ENCODE results near the gene GADL1. TPM values are rescaled to one million over a fixed set of nuclear protein-coding genes. Genes with fewer than 3 reads are reported as not detected.

Gene GADL1
- total RNA-seq, 1 experiment from 2014 or later = not detected

DNA sequence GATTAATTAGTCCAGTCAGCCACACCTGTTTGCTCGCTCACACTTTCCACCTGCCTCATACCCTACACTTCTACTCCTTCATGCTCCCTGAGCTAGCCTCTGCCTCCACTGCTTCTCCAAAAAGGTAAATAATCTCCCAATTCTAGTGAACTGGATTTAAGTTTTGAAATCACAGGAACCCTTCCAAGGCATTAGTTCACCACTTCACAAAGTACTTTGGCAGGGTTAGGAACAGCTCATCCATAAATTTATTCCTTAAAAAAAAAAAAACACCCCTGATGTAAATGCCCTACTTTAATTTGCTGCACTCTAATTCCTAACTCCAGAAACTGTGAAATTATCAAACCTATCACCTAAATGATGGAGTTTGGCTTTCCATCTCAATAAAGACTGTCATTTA lies 58.3 kb downstream of the GADL1 start:
- Histone ChIP-seq H3K36me3 (ENCODE audit: control insufficient read depth in 1 of 2, insufficient read depth in 2 of 2, low read length in 2 of 2) (no peaks in the 10 kb centered on the region), H3K4me3 (replicated peaks in 1 of 2; ENCODE audit: low read depth in 1 of 2, low read length in 2 of 2) (no peak overlapping the region), H3K27ac (ENCODE audit: low read depth, low read length) (no peak overlapping the region), H3K4me1 (ENCODE audit: control insufficient read depth in 1 of 2, insufficient read depth in 2 of 2, low read length in 2 of 2) (no peaks in the 10 kb centered on the region), H3K27me3 (ENCODE audit: insufficient read depth, low read length) (no peaks in the 10 kb centered on the region), H3K79me2 (ENCODE audit: insufficient read depth, low read length) (no peaks in the 10 kb centered on the region), H3K9ac (ENCODE audit: low read length) (no peak overlapping the region), H2AFZ (ENCODE audit: low read depth, low read length, poor library complexity, severe bottlenecking) (no peak overlapping the region), H4K20me1 (ENCODE audit: insufficient read depth) (no peaks in the 10 kb centered on the region), H3K4me2 (ENCODE audit: low read length) (no peak overlapping the region), H3K9me3 (ENCODE audit: control insufficient read depth in 1 of 2, insufficient read depth in 1 of 2, low read depth in 1 of 2, low read length in 2 of 2) (no peaks in the 10 kb centered on the region), H3K9me2 (ENCODE audit: insufficient read depth) (no peaks in the 10 kb centered on the region)
- no peak for DNase-seq (ENCODE audit: low read depth, low spot score)
- CTCF ChIA-PET = no interaction called here
- intact Hi-C loops (cut with micrococcal nuclease) = no loop called here
- POLR2A ChIA-PET = no interaction called here
- TF ChIP-seq POLR2AphosphoS5 (IDR thresholded peaks at IDR 0.05; ENCODE audit: low read depth, low read length) = no peak
- no peak for TF ChIP-seq SRF (IDR thresholded peaks at IDR 0.05; ENCODE audit: low read depth)
- TF ChIP-seq CBX3 (IDR thresholded peaks at IDR 0.05; ENCODE audit: low read depth) = no peak
- no peak for TF ChIP-seq MAX (IDR thresholded peaks at IDR 0.05)
- TF ChIP-seq YY1 (IDR thresholded peaks at IDR 0.05; ENCODE audit: extremely low read depth, insufficient replicate concordance, low read depth, low read length) = no peak
- TF ChIP-seq FOSL1 (IDR thresholded peaks at IDR 0.05; ENCODE audit: low read depth) = no peak
- no peak for ATAC-seq
- no TSS peak for BruUV-seq (replicated peaks)
- RAD21 ChIA-PET (ENCODE audit: low non-redundant PET in 1 of 2, low total read pairs in 2 of 2, uncharacterized antibody in 2 of 2, unreplicated experiment in 2 of 2) = no interaction called here

DNA sequence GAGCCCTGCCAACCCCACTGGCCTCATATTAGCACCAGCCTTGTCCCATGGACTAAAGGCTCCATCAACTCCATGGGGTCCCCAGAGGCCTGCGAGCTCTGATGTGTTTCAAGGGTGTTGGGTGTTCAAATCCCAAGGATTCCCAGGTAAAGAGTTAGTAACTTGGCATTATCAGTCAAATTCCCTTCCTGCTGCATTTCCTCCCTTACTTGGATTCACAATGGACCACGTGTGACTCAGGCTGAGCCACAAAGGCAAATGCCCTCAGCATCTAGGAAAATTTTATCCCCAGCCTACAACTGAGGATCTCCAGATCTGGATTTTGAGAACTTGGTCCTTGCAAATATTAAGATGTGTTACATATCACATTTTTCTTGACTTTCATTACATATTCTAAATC lies 58.8 kb downstream of the GADL1 start:
- CTCF ChIA-PET = no interaction called here
- POLR2A ChIA-PET = no interaction called here
- H3K4me3 ChIP-seq (replicated peaks in 1 of 2; ENCODE audit: low read depth in 1 of 2, low read length in 2 of 2) = no peak overlapping the region

More for the DNA sequence above, 58.8 kb downstream of the GADL1 start:
- Histone ChIP-seq H4K20me1 (ENCODE audit: insufficient read depth) (no peaks in the 10 kb centered on the region), H3K9me2 (ENCODE audit: insufficient read depth) (no peaks in the 10 kb centered on the region), H3K36me3 (ENCODE audit: control insufficient read depth in 1 of 2, insufficient read depth in 2 of 2, low read length in 2 of 2) (no peaks in the 10 kb centered on the region), H3K27me3 (ENCODE audit: insufficient read depth, low read length) (no peaks in the 10 kb centered on the region), H3K27ac (ENCODE audit: low read depth, low read length) (no peak overlapping the region), H3K79me2 (ENCODE audit: insufficient read depth, low read length) (no peaks in the 10 kb centered on the region), H3K9me3 (ENCODE audit: control insufficient read depth in 1 of 2, insufficient read depth in 1 of 2, low read depth in 1 of 2, low read length in 2 of 2) (no peaks in the 10 kb centered on the region), H3K4me2 (ENCODE audit: low read length) (no peak overlapping the region), H3K4me1 (ENCODE audit: control insufficient read depth in 1 of 2, insufficient read depth in 2 of 2, low read length in 2 of 2) (no peaks in the 10 kb centered on the region), H2AFZ (ENCODE audit: low read depth, low read length, poor library complexity, severe bottlenecking) (no peak overlapping the region), H3K9ac (ENCODE audit: low read length) (no peak overlapping the region)
- TF ChIP-seq CBX3 (IDR thresholded peaks at IDR 0.05; ENCODE audit: low read depth) = no peak
- TF ChIP-seq, protein P1, sequence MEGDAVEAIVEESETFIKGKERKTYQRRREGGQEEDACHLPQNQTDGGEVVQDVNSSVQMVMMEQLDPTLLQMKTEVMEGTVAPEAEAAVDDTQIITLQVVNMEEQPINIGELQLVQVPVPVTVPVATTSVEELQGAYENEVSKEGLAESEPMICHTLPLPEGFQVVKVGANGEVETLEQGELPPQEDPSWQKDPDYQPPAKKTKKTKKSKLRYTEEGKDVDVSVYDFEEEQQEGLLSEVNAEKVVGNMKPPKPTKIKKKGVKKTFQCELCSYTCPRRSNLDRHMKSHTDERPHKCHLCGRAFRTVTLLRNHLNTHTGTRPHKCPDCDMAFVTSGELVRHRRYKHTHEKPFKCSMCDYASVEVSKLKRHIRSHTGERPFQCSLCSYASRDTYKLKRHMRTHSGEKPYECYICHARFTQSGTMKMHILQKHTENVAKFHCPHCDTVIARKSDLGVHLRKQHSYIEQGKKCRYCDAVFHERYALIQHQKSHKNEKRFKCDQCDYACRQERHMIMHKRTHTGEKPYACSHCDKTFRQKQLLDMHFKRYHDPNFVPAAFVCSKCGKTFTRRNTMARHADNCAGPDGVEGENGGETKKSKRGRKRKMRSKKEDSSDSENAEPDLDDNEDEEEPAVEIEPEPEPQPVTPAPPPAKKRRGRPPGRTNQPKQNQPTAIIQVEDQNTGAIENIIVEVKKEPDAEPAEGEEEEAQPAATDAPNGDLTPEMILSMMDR (IDR thresholded peaks at IDR 0.05 in 2 of 3, conservative IDR thresholded peaks at IDR 0.05 in 1 of 3; ENCODE audit: borderline replicate concordance in 1 of 3, insufficient read depth in 1 of 3, low read depth in 2 of 3, low read length in 2 of 3) = no peak
- no peak for TF ChIP-seq ZNF274 (IDR thresholded peaks at IDR 0.05; ENCODE audit: low read depth, low read length)
- TF ChIP-seq TCF7L2 (IDR thresholded peaks at IDR 0.05; ENCODE audit: borderline replicate concordance, extremely low read depth, insufficient read depth, insufficient read length) = no peak
- intact Hi-C loops (cut with micrococcal nuclease) = no loop called here
- RAD21 ChIA-PET (ENCODE audit: low non-redundant PET in 1 of 2, low total read pairs in 2 of 2, uncharacterized antibody in 2 of 2, unreplicated experiment in 2 of 2) = no interaction called here
- DNase-seq (ENCODE audit: low read depth, low spot score) = no peak
- ATAC-seq = no peak
- no TSS peak for BruUV-seq (replicated peaks)
